Mesendoderm (in vitro differentiated cells): Measurements from ENCODE around the gene TRA2B.

Experiments
- DNase-seq: peaks from one replicate; pipeline ENCODE4 v3.0.0; 2013
- H2AK5ac ChIP-seq: 2 replicates; pipeline ENCODE4 v1.6.1; 2013; ENCODE audit warnings: low read length, inconsistent platforms
- H2BK120ac ChIP-seq: 2 replicates; pipeline ENCODE4 v1.6.1; 2013; ENCODE audit warnings: low read depth, mild to moderate bottlenecking, low read length, moderate library complexity, mixed read lengths
- H2BK15ac ChIP-seq: replicated peaks from 2 replicates; pipeline ENCODE4 v1.6.1; 2013; ENCODE audit warnings: low read depth, mild to moderate bottlenecking, moderate library complexity
- H2BK5ac ChIP-seq: 2 replicates; pipeline ENCODE4 v1.6.1; 2013; ENCODE audit warnings: low read length, inconsistent platforms
- H3K18ac ChIP-seq: 2 replicates; pipeline ENCODE4 v1.6.1; 2013; ENCODE audit warnings: mild to moderate bottlenecking, low read length, mixed read lengths
- H3K23ac ChIP-seq: one replicate; pipeline ENCODE4 v1.6.1; 2013; ENCODE audit warnings: low read length
- H3K27ac ChIP-seq: 2 replicates; pipeline ENCODE4 v1.5.1; 2013; ENCODE audit warnings: low read depth, mild to moderate bottlenecking, inconsistent platforms, low read length, moderate library complexity
- H3K27me3 ChIP-seq: 2 replicates; pipeline ENCODE4 v1.6.1; 2013; ENCODE audit warnings: low read length, control low read depth, mild to moderate bottlenecking, inconsistent platforms; ENCODE audit not compliant: insufficient read depth, poor library complexity
- H3K36me3 ChIP-seq: 2 replicates; pipeline ENCODE4 v1.6.1; 2013; ENCODE audit warnings: low read length, inconsistent platforms; ENCODE audit not compliant: control insufficient read depth, insufficient read depth
- H3K4ac ChIP-seq: one replicate; pipeline ENCODE4 v1.6.1; 2013; ENCODE audit warnings: low read depth, mild to moderate bottlenecking, low read length, moderate library complexity
- H3K4me1 ChIP-seq: 2 replicates; pipeline ENCODE4 v1.6.1; 2013; ENCODE audit warnings: low read depth, low read length, inconsistent platforms; ENCODE audit not compliant: control insufficient read depth
- H3K4me2 ChIP-seq: 2 replicates; pipeline ENCODE4 v1.6.1; 2013; ENCODE audit warnings: low read length
- H3K4me3 ChIP-seq: 2 replicates; pipeline ENCODE4 v1.5.1; 2013; ENCODE audit warnings: mild to moderate bottlenecking, low read length
- H3K56ac ChIP-seq: one replicate; pipeline ENCODE4 v1.6.1; 2013; ENCODE audit warnings: low read length
- H3K79me1 ChIP-seq: 2 replicates; pipeline ENCODE4 v1.6.1; 2013; ENCODE audit warnings: low read length, inconsistent platforms
- H3K79me2 ChIP-seq: 2 replicates; pipeline ENCODE4 v1.6.1; 2013; ENCODE audit warnings: mild to moderate bottlenecking, low read length; ENCODE audit not compliant: control insufficient read depth, insufficient read depth
- H3K9ac ChIP-seq: 2 replicates; pipeline ENCODE4 v1.6.1; 2013; ENCODE audit warnings: low read length, inconsistent platforms
- H4K5ac ChIP-seq: one replicate; pipeline ENCODE4 v1.6.1; 2013; ENCODE audit warnings: low read length
- H4K8ac ChIP-seq: one replicate; pipeline ENCODE4 v1.6.1; 2013; ENCODE audit warnings: low read depth, mild to moderate bottlenecking, control low read depth, low read length, moderate library complexity
- WGBS: extraction: QIAGEN DNeasy Blood & Tissue Kit; methylation state at CpG from one replicate; pipeline ENCODE4 v1.1.7; 2013; ENCODE audit warnings: low lambda C conversion rate, missing lambda C conversion rate; ENCODE audit not compliant: insufficient coverage; ENCODE audit errors: extremely low coverage; 5-methylcytosine and 5-hydroxymethylcytosine counted together

Gene TRA2B

GRCh38 chr3:185933374-185934173 lies 4.2 kb downstream of the TRA2B start:
- H3K56ac ChIP-seq, result peak overlapping the region; percentile 50
- H4K8ac ChIP-seq, result no peak overlapping the region
- no peaks in the 10 kb centered on the region for H3K36me3 ChIP-seq
- peak overlapping the region; percentile 100 for H3K9ac ChIP-seq
- H3K23ac ChIP-seq, result no peak overlapping the region
- H3K79me2 ChIP-seq, result peaks cover 86% of the 10 kb centered on the region
- no peak overlapping the region for H2AK5ac ChIP-seq
- H3K4me3 ChIP-seq, result peak overlapping the region; percentile 13
- H3K4ac ChIP-seq, result no peak overlapping the region
- no peak overlapping the region for H3K18ac ChIP-seq
- peak overlapping the region; percentile 88 for H3K4me2 ChIP-seq
- no peak overlapping the region for H2BK5ac ChIP-seq
- H3K27ac ChIP-seq, result no peak overlapping the region
- no peak for DNase-seq
- H2BK120ac ChIP-seq, result no peak overlapping the region
- H3K4me1 ChIP-seq, result peaks cover 10% of the 10 kb centered on the region
- no peak overlapping the region for H4K5ac ChIP-seq
- H3K27me3 ChIP-seq, result no peaks in the 10 kb centered on the region
- H3K79me1 ChIP-seq, result no peaks in the 10 kb centered on the region
- H2BK15ac ChIP-seq, result no peak overlapping the region

DNA sequence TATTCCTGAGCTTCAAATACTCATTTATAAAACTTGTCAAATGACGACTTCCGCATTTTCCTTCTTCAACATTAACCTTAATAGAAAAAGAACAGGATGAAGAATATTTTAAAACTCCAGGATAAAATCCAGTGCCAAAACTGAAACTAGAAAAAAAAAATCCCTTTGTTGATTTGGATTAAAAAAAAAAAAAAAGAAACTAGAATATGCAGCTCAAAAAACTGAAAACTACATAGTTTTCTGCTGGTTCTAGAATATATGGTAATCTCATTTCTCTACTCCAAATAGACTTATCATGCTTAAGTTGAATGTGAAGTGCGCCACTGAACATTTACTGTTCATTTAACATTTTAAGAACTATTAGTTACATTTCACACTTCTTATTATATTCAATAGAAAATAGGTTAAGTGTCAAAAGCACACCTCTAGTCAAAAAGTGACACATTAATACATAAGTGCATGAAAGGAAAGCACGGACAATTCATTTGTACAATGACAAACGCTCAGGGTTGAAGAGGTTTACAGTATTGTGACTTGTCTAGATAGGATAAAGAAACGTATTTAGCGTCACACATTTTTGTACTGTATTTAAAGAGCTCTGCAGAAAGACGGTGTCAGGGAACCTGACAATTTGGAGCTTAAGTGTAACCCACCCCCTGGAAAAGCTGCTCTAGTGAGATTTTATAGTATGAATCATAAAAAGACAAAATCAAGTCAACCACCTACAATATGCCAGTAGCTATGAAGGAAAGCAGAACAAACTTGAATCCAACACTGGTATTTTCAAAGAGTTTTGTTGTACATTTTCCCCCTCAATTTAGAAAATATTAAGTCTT lies 5.8 kb downstream of the TRA2B start:
- Histone ChIP-seq H3K23ac (no peak overlapping the region), H2AK5ac (no peak overlapping the region), H3K4ac (no peak overlapping the region), H4K8ac (no peak overlapping the region), H3K4me2 (no peak overlapping the region), H3K27me3 (no peaks in the 10 kb centered on the region), H3K4me1 (peaks cover 14% of the 10 kb centered on the region), H3K18ac (no peak overlapping the region), H2BK5ac (no peak overlapping the region), H4K5ac (no peak overlapping the region), H3K79me1 (no peaks in the 10 kb centered on the region), H3K56ac (no peak overlapping the region), H3K36me3 (no peaks in the 10 kb centered on the region), H3K9ac (peak overlapping the region; percentile 24), H2BK120ac (no peak overlapping the region), H3K27ac (no peak overlapping the region), H3K4me3 (no peak overlapping the region), H2BK15ac (no peak overlapping the region), H3K79me2 (peaks cover 94% of the 10 kb centered on the region)
- 100% methylated on average over 2 of the region's 8 CpGs for WGBS
- DNase-seq, result no peak

- peaks cover 93% of the 10 kb centered on the region for H3K79me2 ChIP-seq
- H3K27ac ChIP-seq, result no peak overlapping the region
- H3K36me3 ChIP-seq, result no peaks in the 10 kb centered on the region
- H3K27me3 ChIP-seq, result no peaks in the 10 kb centered on the region
- H2AK5ac ChIP-seq, result no peak overlapping the region
- H3K23ac ChIP-seq, result no peak overlapping the region
- H3K4ac ChIP-seq, result no peak overlapping the region
- H4K5ac ChIP-seq, result no peak overlapping the region
- H3K56ac ChIP-seq, result no peak overlapping the region
- peaks cover 14% of the 10 kb centered on the region for H3K4me1 ChIP-seq
- H2BK15ac ChIP-seq, result no peak overlapping the region
- no peak overlapping the region for H4K8ac ChIP-seq
- DNase-seq, result no peak
- no peak overlapping the region for H3K9ac ChIP-seq
- H3K4me3 ChIP-seq, result no peak overlapping the region
- H2BK120ac ChIP-seq, result no peak overlapping the region
- no peak overlapping the region for H2BK5ac ChIP-seq
- no CpG with 5 or more reads among the region's 3 CpGs for WGBS
- H3K18ac ChIP-seq, result no peak overlapping the region
- H3K4me2 ChIP-seq, result no peak overlapping the region
- H3K79me1 ChIP-seq, result no peaks in the 10 kb centered on the region
Observed at GRCh38 chr3:185930393-185931107, 7.3 kb downstream of the TRA2B start.

GRCh38 chr3:185929192-185930151 lies 8.3 kb downstream of the TRA2B start:
- H2BK15ac ChIP-seq, result no peak overlapping the region
- H3K79me2 ChIP-seq, result peaks cover 93% of the 10 kb centered on the region
- peaks cover 14% of the 10 kb centered on the region for H3K4me1 ChIP-seq
- no peak overlapping the region for H2AK5ac ChIP-seq
- H3K4ac ChIP-seq, result no peak overlapping the region
- H3K9ac ChIP-seq, result peak overlapping the region; percentile 12
- H3K79me1 ChIP-seq, result no peaks in the 10 kb centered on the region
- DNase-seq, result peak; percentile 31
- H3K18ac ChIP-seq, result no peak overlapping the region
- no peaks in the 10 kb centered on the region for H3K27me3 ChIP-seq
- H3K56ac ChIP-seq, result no peak overlapping the region
- H3K27ac ChIP-seq, result no peak overlapping the region
- H3K4me2 ChIP-seq, result peak overlapping the region; percentile 7
- H2BK5ac ChIP-seq, result no peak overlapping the region
- no CpG with 5 or more reads among the region's 3 CpGs for WGBS
- H2BK120ac ChIP-seq, result no peak overlapping the region
- H3K23ac ChIP-seq, result no peak overlapping the region
- no peak overlapping the region for H4K5ac ChIP-seq
- no peak overlapping the region for H3K4me3 ChIP-seq
- no peak overlapping the region for H4K8ac ChIP-seq
- peaks cover 1% of the 10 kb centered on the region for H3K36me3 ChIP-seq

GRCh38 chr3:185928496-185928895 lies 9.3 kb downstream of the TRA2B start:
- WGBS, result no CpG with 5 or more reads among the region's 1 CpG
- no peaks in the 10 kb centered on the region for H3K27me3 ChIP-seq
- H2BK5ac ChIP-seq, result no peak overlapping the region
- H2AK5ac ChIP-seq, result no peak overlapping the region
- H3K23ac ChIP-seq, result no peak overlapping the region
- no peak overlapping the region for H3K9ac ChIP-seq
- H3K4me2 ChIP-seq, result no peak overlapping the region
- peaks cover 93% of the 10 kb centered on the region for H3K79me2 ChIP-seq
- H3K4me1 ChIP-seq, result peaks cover 14% of the 10 kb centered on the region
- H3K4me3 ChIP-seq, result no peak overlapping the region
- H3K27ac ChIP-seq, result no peak overlapping the region
- H2BK15ac ChIP-seq, result no peak overlapping the region
- H2BK120ac ChIP-seq, result no peak overlapping the region
- H3K79me1 ChIP-seq, result no peaks in the 10 kb centered on the region
- no peak overlapping the region for H4K8ac ChIP-seq
- H3K4ac ChIP-seq, result no peak overlapping the region
- H4K5ac ChIP-seq, result no peak overlapping the region
- peaks cover 7% of the 10 kb centered on the region for H3K36me3 ChIP-seq
- no peak overlapping the region for H3K18ac ChIP-seq
- H3K56ac ChIP-seq, result no peak overlapping the region
- no peak for DNase-seq
